Measurements from ENCODE around the gene OR52D1.

Gene OR52D1

DNA sequence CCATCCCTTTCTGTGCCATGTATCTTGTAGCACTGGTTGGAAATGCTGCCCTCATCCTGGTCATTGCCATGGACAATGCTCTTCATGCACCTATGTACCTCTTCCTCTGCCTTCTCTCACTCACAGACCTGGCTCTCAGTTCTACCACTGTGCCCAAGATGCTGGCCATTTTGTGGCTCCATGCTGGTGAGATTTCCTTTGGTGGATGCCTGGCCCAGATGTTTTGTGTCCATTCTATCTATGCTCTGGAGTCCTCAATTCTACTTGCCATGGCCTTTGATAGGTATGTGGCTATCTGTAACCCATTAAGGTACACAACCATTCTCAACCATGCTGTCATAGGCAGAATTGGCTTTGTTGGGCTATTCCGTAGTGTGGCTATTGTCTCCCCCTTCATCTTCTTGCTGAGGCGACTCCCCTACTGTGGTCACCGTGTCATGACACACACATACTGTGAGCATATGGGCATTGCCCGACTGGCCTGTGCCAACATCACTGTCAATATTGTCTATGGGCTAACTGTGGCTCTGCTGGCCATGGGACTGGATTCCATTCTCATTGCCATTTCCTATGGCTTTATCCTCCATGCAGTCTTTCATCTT, 414 bp downstream of the OR52D1 start:
- no peaks in the 10 kb centered on the region for H3K4me1 ChIP-seq (ENCODE audit: control insufficient read depth, insufficient read depth, low read length, unreplicated experiment)
- no peak overlapping the region for H3K4me3 ChIP-seq (ENCODE audit: low read depth, low read length)
- no peaks in the 10 kb centered on the region for H3K79me2 ChIP-seq (ENCODE audit: control insufficient read depth, insufficient read depth, low read length, unreplicated experiment)
- H3K36me3 ChIP-seq (ENCODE audit: insufficient read depth, low read length) = no peaks in the 10 kb centered on the region
- no peak overlapping the region for H3K27ac ChIP-seq (ENCODE audit: low read depth, low read length)
- H2AFZ ChIP-seq (ENCODE audit: low read length, unreplicated experiment) = no peak overlapping the region
- H3K27me3 ChIP-seq (ENCODE audit: insufficient read depth, low read length) = peaks cover 53% of the 10 kb centered on the region

DNA sequence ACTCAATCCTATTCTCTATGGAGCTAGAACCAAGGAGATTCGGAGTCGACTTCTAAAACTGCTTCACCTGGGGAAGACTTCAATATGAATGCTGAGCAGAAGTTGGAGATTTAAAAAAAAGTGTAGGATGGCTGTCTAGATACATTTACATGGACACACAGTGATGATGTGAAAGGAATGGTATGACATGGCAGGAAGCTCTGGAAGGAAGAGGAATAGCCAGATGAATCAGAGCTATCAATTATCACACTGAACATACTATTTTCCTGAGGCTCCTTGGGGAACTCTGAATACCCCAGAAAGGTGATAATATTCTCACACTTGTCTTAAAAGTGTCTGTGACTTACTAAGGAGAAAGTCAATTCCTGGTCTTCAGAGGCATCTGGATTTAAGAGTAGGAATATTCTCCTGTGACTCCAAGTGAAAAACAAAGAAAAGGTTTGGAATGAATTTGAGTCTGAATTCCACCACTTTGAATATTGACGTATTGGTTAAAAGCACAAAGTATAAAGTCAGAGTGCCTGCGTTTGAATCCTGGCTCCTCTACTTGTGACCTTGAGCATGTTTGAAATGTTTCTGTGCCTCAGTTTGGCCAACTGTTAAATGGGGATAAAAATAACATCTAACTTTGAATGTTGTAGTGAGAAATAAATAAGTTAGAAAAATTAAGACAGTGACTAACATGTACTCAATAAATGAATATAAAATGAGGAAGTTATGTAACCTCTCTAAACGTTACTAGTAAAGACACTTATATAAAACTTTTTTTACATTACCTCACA, 1.3 kb downstream of the OR52D1 start:
- Histone ChIP-seq H3K27me3 (ENCODE audit: insufficient read depth, low read length) (peaks cover 55% of the 10 kb centered on the region), H3K36me3 (ENCODE audit: insufficient read depth, low read length) (no peaks in the 10 kb centered on the region), H3K4me1 (ENCODE audit: control insufficient read depth, insufficient read depth, low read length, unreplicated experiment) (no peaks in the 10 kb centered on the region)

DNA sequence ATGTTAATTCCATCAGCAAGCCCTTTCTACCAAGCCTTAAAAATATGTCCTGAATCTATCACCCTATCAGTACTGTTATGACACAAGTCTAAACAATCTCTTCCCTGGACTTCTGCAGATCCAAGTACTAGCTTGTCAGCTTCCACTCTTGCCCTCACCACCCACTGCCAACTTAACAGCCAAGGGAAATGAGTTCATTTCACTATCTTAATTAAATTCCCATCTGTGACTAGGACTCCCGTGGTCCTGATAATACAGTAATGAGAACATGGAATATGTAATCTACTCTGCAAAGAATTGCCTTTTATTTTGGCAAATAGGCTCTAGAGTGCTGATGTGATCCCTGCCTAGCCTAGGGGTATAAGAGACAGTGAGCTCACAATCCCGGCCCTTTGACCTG, 11.2 kb downstream of the OR52D1 start:
- Histone ChIP-seq H3K4me3 (ENCODE audit: low read depth, low read length) (no peak overlapping the region), H3K27me3 (ENCODE audit: insufficient read depth, low read length) (peaks cover 58% of the 10 kb centered on the region), H3K79me2 (ENCODE audit: control insufficient read depth, insufficient read depth, low read length, unreplicated experiment) (no peaks in the 10 kb centered on the region), H3K27ac (ENCODE audit: low read depth, low read length) (no peak overlapping the region), H3K36me3 (ENCODE audit: insufficient read depth, low read length) (no peaks in the 10 kb centered on the region), H2AFZ (ENCODE audit: low read length, unreplicated experiment) (no peak overlapping the region), H3K4me1 (ENCODE audit: control insufficient read depth, insufficient read depth, low read length, unreplicated experiment) (no peaks in the 10 kb centered on the region)

More for the DNA sequence above, 1.3 kb downstream of the OR52D1 start:
- no peak overlapping the region for H2AFZ ChIP-seq (ENCODE audit: low read length, unreplicated experiment)
- no peaks in the 10 kb centered on the region for H3K79me2 ChIP-seq (ENCODE audit: control insufficient read depth, insufficient read depth, low read length, unreplicated experiment)
- no peak overlapping the region for H3K27ac ChIP-seq (ENCODE audit: low read depth, low read length)
- no peak overlapping the region for H3K4me3 ChIP-seq (ENCODE audit: low read depth, low read length)

DNA sequence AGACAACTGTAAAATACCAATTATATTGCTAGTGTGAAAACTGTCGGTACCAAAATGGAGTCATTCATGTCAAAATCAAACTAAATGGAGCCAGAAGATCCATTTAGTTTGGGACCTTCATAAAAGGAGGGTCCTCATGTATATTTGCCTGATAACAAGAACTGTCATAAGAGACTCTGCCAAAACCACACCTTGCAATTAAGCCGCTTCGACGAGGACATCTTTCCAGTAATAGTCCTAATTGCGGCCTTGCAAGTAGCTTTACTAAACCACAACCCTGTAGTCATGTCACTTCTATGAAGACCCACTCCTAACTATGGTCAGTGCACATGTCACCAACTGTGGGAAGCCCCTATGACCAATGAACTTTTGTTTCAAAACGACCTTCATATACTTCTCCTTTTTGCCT, 11.9 kb downstream of the OR52D1 start:
- Histone ChIP-seq H3K36me3 (ENCODE audit: insufficient read depth, low read length) (no peaks in the 10 kb centered on the region), H2AFZ (ENCODE audit: low read length, unreplicated experiment) (no peak overlapping the region), H3K27ac (ENCODE audit: low read depth, low read length) (no peak overlapping the region), H3K27me3 (ENCODE audit: insufficient read depth, low read length) (peaks cover 53% of the 10 kb centered on the region), H3K4me3 (ENCODE audit: low read depth, low read length) (no peak overlapping the region), H3K4me1 (ENCODE audit: control insufficient read depth, insufficient read depth, low read length, unreplicated experiment) (no peaks in the 10 kb centered on the region), H3K79me2 (ENCODE audit: control insufficient read depth, insufficient read depth, low read length, unreplicated experiment) (no peaks in the 10 kb centered on the region)

DNA sequence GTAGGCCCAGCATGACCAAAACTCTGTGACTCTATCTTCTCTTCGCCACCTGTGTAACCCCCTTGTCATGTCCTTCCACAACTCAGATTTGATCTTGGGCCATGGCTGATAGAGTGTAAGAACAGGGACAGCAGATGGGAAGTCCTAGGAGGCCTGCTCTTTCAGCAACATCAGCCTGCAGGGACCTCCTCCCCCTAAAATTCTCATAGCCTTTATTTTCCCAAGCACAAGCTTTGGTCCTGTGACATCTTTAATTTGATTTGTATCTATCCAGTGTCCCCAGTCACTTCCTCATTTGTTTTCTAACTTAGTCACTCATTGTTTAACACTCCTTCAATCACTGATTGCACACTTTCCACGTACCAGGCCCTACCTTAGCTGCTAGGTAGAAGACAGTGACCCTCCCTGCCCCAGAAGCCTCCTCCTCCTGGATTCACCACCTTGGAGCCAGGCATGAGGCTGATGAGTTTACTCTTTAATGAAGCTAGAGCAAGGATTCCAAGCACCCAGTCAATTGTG, 16.0 kb downstream of the OR52D1 start:
- Histone ChIP-seq H3K4me3 (ENCODE audit: low read depth, low read length) (no peak overlapping the region), H2AFZ (ENCODE audit: low read length, unreplicated experiment) (no peak overlapping the region), H3K79me2 (ENCODE audit: control insufficient read depth, insufficient read depth, low read length, unreplicated experiment) (no peaks in the 10 kb centered on the region), H3K4me1 (ENCODE audit: control insufficient read depth, insufficient read depth, low read length, unreplicated experiment) (no peaks in the 10 kb centered on the region), H3K27me3 (ENCODE audit: insufficient read depth, low read length) (peaks cover 55% of the 10 kb centered on the region), H3K36me3 (ENCODE audit: insufficient read depth, low read length) (no peaks in the 10 kb centered on the region), H3K27ac (ENCODE audit: low read depth, low read length) (no peak overlapping the region)

DNA sequence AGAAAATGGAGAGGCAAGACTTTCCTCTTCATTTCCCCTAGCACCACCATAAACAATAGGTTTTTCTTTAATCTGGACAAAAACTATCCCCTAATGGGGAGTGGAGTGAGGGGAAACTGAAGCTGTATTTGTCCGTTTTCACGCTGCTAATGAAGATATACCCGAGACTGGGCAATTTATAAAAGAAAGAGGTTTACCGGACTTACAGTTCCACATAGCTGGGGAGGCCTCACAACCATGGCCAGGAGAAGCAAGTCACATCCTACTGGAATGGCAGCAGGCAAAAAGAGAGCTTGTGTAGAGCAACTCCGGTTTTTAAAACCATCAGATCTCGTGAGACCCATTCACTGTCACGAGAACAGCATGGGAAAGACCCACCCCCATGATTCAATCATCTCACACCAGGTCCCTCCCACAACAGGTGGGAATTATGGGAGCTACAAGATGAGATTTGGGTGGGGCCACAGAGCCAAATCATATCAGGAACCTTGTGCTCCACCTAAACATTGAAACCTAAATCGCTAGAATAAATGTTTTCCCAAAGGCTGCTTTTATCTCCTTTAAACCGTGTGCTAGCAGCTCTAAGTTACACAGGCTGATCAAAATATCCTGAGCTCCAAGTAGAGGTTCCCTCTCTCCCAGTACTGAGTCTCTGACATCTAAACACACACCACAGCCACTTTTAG, 17.0 kb downstream of the OR52D1 start:
- no peaks in the 10 kb centered on the region for H3K36me3 ChIP-seq (ENCODE audit: insufficient read depth, low read length)
- H3K79me2 ChIP-seq (ENCODE audit: control insufficient read depth, insufficient read depth, low read length, unreplicated experiment) = no peaks in the 10 kb centered on the region
- H3K27ac ChIP-seq (ENCODE audit: low read depth, low read length) = no peak overlapping the region
- H3K4me3 ChIP-seq (ENCODE audit: low read depth, low read length) = no peak overlapping the region
- H3K4me1 ChIP-seq (ENCODE audit: control insufficient read depth, insufficient read depth, low read length, unreplicated experiment) = no peaks in the 10 kb centered on the region
- no peak overlapping the region for H2AFZ ChIP-seq (ENCODE audit: low read length, unreplicated experiment)
- peaks cover 54% of the 10 kb centered on the region for H3K27me3 ChIP-seq (ENCODE audit: insufficient read depth, low read length)

DNA sequence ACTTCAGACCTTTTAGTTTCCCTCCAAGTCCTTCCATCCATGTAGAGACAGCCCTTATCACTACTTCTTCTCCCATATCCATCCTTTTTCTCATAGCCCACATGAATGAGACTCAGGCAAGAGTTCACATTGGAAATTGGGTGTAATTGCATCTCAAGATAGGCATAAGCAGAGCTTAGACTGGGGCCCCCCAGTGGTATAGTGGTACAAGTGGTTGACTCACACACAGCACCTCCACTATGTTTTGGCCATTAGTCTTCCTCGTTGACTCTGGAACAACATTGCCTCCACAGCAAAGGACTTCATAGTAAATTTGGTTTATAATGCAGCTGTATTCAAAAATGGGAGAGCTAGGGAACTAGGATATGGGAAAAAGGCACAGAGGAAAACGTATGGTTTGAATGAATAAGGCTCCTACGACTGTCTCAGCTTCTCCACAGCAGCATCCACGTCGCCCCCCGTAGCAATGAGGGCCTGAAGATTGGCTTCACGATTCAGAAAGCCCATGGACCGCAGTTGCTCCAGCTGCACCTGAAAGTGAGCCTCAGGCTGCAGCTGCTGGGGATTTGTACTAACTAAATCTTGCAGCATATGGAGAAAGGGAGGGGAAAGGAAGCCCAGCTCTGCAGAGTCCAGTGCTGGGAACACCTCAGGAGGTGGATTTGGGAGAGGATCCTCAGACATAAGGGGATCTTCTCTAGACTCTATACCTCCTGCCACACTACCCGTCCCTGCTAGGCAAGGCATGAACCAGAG, 18.9 kb downstream of the OR52D1 start:
- H3K27ac ChIP-seq (ENCODE audit: low read depth, low read length) = no peak overlapping the region
- H3K36me3 ChIP-seq (ENCODE audit: insufficient read depth, low read length) = no peaks in the 10 kb centered on the region
- peaks cover 60% of the 10 kb centered on the region for H3K27me3 ChIP-seq (ENCODE audit: insufficient read depth, low read length)
- no peaks in the 10 kb centered on the region for H3K4me1 ChIP-seq (ENCODE audit: control insufficient read depth, insufficient read depth, low read length, unreplicated experiment)
- H3K79me2 ChIP-seq (ENCODE audit: control insufficient read depth, insufficient read depth, low read length, unreplicated experiment) = no peaks in the 10 kb centered on the region
- no peak overlapping the region for H3K4me3 ChIP-seq (ENCODE audit: low read depth, low read length)
- H2AFZ ChIP-seq (ENCODE audit: low read length, unreplicated experiment) = no peak overlapping the region

DNA sequence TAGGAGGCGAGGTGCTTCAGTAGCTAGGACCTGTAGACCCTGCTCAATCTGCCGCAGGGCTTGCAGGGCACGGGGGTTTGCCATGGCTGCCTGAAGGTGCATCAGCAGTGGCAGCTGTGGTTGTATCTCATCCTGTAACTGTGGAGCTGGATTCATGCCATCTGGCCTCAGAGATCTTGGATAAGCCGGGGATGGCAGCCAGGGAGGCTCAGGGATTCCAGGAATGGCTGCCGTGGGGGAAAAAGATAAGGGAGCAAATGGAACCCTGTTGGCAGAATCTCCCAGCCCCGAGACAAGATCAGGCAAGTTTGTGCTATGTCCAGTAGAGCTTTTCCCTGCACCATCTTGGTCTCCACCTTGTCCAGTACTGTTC, 19.4 kb downstream of the OR52D1 start:
- Histone ChIP-seq H3K36me3 (ENCODE audit: insufficient read depth, low read length) (no peaks in the 10 kb centered on the region), H3K79me2 (ENCODE audit: control insufficient read depth, insufficient read depth, low read length, unreplicated experiment) (no peaks in the 10 kb centered on the region), H2AFZ (ENCODE audit: low read length, unreplicated experiment) (no peak overlapping the region), H3K27me3 (ENCODE audit: insufficient read depth, low read length) (peaks cover 60% of the 10 kb centered on the region), H3K4me1 (ENCODE audit: control insufficient read depth, insufficient read depth, low read length, unreplicated experiment) (no peaks in the 10 kb centered on the region), H3K27ac (ENCODE audit: low read depth, low read length) (no peak overlapping the region), H3K4me3 (ENCODE audit: low read depth, low read length) (no peak overlapping the region)

DNA sequence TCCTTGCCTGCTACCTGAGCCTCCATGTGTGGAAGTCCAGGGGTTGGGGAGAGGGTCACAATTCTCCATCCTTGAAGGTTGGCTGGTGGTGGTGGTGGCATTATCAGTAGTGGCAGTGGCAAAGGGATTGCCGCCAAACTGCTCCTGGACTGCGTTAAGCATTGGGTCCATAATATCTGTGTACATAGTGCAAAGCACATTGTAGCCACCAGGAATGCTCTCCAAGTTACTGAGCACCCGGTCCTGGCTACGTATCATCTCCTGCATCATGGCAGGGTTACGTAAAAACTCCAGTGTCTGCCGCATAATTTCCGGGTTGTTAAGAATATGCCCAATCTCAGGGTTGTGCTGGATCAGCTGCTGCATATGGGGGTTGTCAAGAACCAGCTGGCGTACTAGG, 20.1 kb downstream of the OR52D1 start:
- Histone ChIP-seq H3K36me3 (ENCODE audit: insufficient read depth, low read length) (no peaks in the 10 kb centered on the region), H2AFZ (ENCODE audit: low read length, unreplicated experiment) (no peak overlapping the region), H3K79me2 (ENCODE audit: control insufficient read depth, insufficient read depth, low read length, unreplicated experiment) (no peaks in the 10 kb centered on the region)

DNA sequence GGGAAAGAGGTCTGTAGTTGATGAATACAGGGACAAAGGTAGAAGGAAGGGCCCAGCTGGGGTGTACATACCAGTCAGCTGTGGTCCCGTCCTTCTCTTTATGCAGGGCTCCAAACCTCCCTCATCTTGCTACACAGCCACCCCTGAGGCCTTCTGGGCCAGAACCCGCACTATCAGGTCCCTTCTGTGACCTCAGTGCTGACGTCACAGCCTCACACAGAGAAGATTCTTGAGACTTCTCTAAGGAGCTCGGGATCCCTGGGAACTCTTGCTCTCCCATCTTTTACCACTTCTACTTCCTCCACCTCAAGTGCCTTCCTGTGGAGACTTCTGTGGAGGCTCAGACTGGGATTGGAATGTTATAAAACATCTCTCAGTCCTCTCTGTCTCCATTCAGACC, 21.3 kb downstream of the OR52D1 start, which contains the start of gene UBQLN3:
Gene UBQLN3 (minus strand): TSS at position 155 of the 400 bp plus-strand sequence. CDS start 399 bp downstream, outside the sequence.
- Histone ChIP-seq H3K79me2 (ENCODE audit: control insufficient read depth, insufficient read depth, low read length, unreplicated experiment) (no peaks in the 10 kb centered on the region), H3K4me1 (ENCODE audit: control insufficient read depth, insufficient read depth, low read length, unreplicated experiment) (no peaks in the 10 kb centered on the region), H3K27ac (ENCODE audit: low read depth, low read length) (no peak within 1 kb of the TSS), H3K36me3 (ENCODE audit: insufficient read depth, low read length) (no peaks in the 10 kb centered on the region), H3K27me3 (ENCODE audit: insufficient read depth, low read length) (peaks cover 63% of the 10 kb centered on the region), H2AFZ (ENCODE audit: low read length, unreplicated experiment) (no peak within 1 kb of the TSS), H3K4me3 (ENCODE audit: low read depth, low read length) (no peak within 1 kb of the TSS)

More for the DNA sequence above, 20.1 kb downstream of the OR52D1 start:
- Histone ChIP-seq H3K4me3 (ENCODE audit: low read depth, low read length) (no peak overlapping the region), H3K27me3 (ENCODE audit: insufficient read depth, low read length) (peaks cover 62% of the 10 kb centered on the region), H3K27ac (ENCODE audit: low read depth, low read length) (no peak overlapping the region), H3K4me1 (ENCODE audit: control insufficient read depth, insufficient read depth, low read length, unreplicated experiment) (no peaks in the 10 kb centered on the region)
